Stimulated activated CD4-positive, alpha-beta T cell treated with anti-CD3 and anti-CD28 coated beads, Interleukin-15, amount 100 ng/mL, for 1 hour (primary cell): Measurements from ENCODE around the gene NPAS3.

Source experiments
- DNase-seq, 2 donors: peaks; one replicate each; pipeline ENCODE4 v3.0.0-alpha.2; 2020; ENCODE audit warnings: low read depth in 1 of 2, low spot score in 1 of 2

NPAS3 gene

GRCh38 chr14:33369972-33370371 is 431.3 kb downstream of the NPAS3 start:
- DNase-seq = no peak

- no peak for DNase-seq
These were observed 431.7 kb downstream of the NPAS3 start for GRCh38 chr14:33370426-33370825.

GRCh38 chr14:33375196-33375595 is 436.5 kb downstream of the NPAS3 start:
- DNase-seq = no peak

GRCh38 chr14:33375786-33376185 is 437.1 kb downstream of the NPAS3 start:
- DNase-seq = no peak

GRCh38 chr14:33376510-33376909 is 437.8 kb downstream of the NPAS3 start:
- no peak for DNase-seq

- no peak for DNase-seq
These were observed 439.1 kb downstream of the NPAS3 start for GRCh38 chr14:33377596-33378390.

GRCh38 chr14:33381717-33382116 is 443.0 kb downstream of the NPAS3 start:
- no peak for DNase-seq

- DNase-seq = no peak
These were observed 447.5 kb downstream of the NPAS3 start for GRCh38 chr14:33386140-33386539.

GRCh38 chr14:33386781-33387180 is 448.1 kb downstream of the NPAS3 start:
- DNase-seq = no peak

GRCh38 chr14:33390335-33390734 is 451.7 kb downstream of the NPAS3 start:
- DNase-seq = no peak

GRCh38 chr14:33393231-33393894 is 454.7 kb downstream of the NPAS3 start:
- no peak for DNase-seq

- DNase-seq = no peak
These were observed 455.3 kb downstream of the NPAS3 start for GRCh38 chr14:33393895-33394368.

- no peak for DNase-seq
These were observed 462.6 kb downstream of the NPAS3 start for GRCh38 chr14:33401311-33401710.

- no peak for DNase-seq
These were observed 463.9 kb downstream of the NPAS3 start for GRCh38 chr14:33402604-33403003.

GRCh38 chr14:33404054-33404453 is 465.4 kb downstream of the NPAS3 start:
- DNase-seq = no peak

- DNase-seq = no peak
These were observed 466.4 kb downstream of the NPAS3 start for GRCh38 chr14:33404964-33405574.

- DNase-seq = no peak
These were observed 468.1 kb downstream of the NPAS3 start for GRCh38 chr14:33406766-33407165.

- no peak for DNase-seq
These were observed 469.6 kb downstream of the NPAS3 start for GRCh38 chr14:33408291-33408690.

GRCh38 chr14:33412450-33412849 is 473.8 kb downstream of the NPAS3 start:
- no peak for DNase-seq

- DNase-seq = no peak
These were observed 474.7 kb downstream of the NPAS3 start for GRCh38 chr14:33413381-33413780.

- no peak for DNase-seq
These were observed 475.4 kb downstream of the NPAS3 start for GRCh38 chr14:33414041-33414440.

- DNase-seq = no peak
These were observed 481.5 kb downstream of the NPAS3 start for GRCh38 chr14:33420051-33420627.
